Caco-2 (cell line): Measurements from ENCODE around the gene CPLX3. TPM values are rescaled to one million over a fixed set of nuclear protein-coding genes. Genes with fewer than 3 reads are reported as not detected.

Experiments used
- BruUV-seq: library from RNA; stranded (reverse); fragments of 400-500 nt; replicated peaks from 2 replicates; lab custom pipeline; 2021; lab: Mats Ljungman, UMichigan
- CTCF ChIA-PET: fragments of 300-600 bp; sonication (Branson Sonifier 250); formaldehyde crosslinking; loops from one replicate; lab custom pipeline; 2022; ENCODE audit warnings: antibody characterized with exemption; lab: Charles Lee
- POLR2A ChIA-PET: fragments of 300-600 bp; sonication (Branson Sonifier 250); formaldehyde crosslinking; loops from one replicate; lab custom pipeline; 2022; ENCODE audit warnings: antibody characterized with exemption; lab: Charles Lee
- DNase-seq, 2 experiments: peaks; one replicate each; pipeline versions ENCODE4 v3.0.0 to v3.0.0-alpha.2; 2020 to 2022
- H3K27me3 ChIP-seq: replicated peaks from 2 replicates; pipeline ENCODE4 v1.6.0; 2011; ENCODE audit warnings: low read length; ENCODE audit not compliant: control insufficient read depth, insufficient read depth
- H3K36me3 ChIP-seq: 2 replicates; pipeline ENCODE4 v1.5.1; 2011; ENCODE audit warnings: low read length; ENCODE audit not compliant: control insufficient read depth, insufficient read depth
- H3K4me1 ChIP-seq: fragments of 250-450 bp; sonication (Bioruptor Pico); 2 replicates; pipeline ENCODE4 v1.5.1; 2020; ENCODE audit warnings: mild to moderate bottlenecking
- H3K4me3 ChIP-seq: 2 replicates; pipeline ENCODE4 v1.5.1; 2011; ENCODE audit warnings: low read depth, mild to moderate bottlenecking, control low read depth, low read length
- H3K9me3 ChIP-seq: fragments of 250-450 bp; sonication (Bioruptor Pico); 2 replicates; pipeline ENCODE4 v1.5.1; 2020; ENCODE audit warnings: mild to moderate bottlenecking, moderate library complexity
- H3K27ac Mint-ChIP-seq: one replicate; pipeline ENCODE4 v1.8.0; 2022; ENCODE audit warnings: mixed read lengths; ENCODE audit not compliant: unreplicated experiment
- H3K27me3 Mint-ChIP-seq: one replicate; pipeline ENCODE4 v1.8.0; 2022; ENCODE audit warnings: mixed read lengths; ENCODE audit not compliant: insufficient read depth, unreplicated experiment
- H3K36me3 Mint-ChIP-seq: one replicate; pipeline ENCODE4 v1.8.0; 2022; ENCODE audit warnings: mild to moderate bottlenecking, mixed read lengths; ENCODE audit not compliant: insufficient read depth, unreplicated experiment
- H3K4me1 Mint-ChIP-seq: one replicate; pipeline ENCODE4 v1.8.0; 2022; ENCODE audit warnings: low read depth, mixed read lengths; ENCODE audit not compliant: unreplicated experiment
- H3K4me3 Mint-ChIP-seq: one replicate; pipeline ENCODE4 v1.8.0; 2022; ENCODE audit warnings: mild to moderate bottlenecking, moderate library complexity, mixed read lengths; ENCODE audit not compliant: unreplicated experiment
- H3K9me3 Mint-ChIP-seq: one replicate; pipeline ENCODE4 v1.8.0; 2022; ENCODE audit warnings: mixed read lengths; ENCODE audit not compliant: unreplicated experiment
- intact Hi-C: fragments of 100-400 bp; cut with micrococcal nuclease; formaldehyde crosslinking; loops from one replicate; pipeline ENCODE4 v1.10.0; 2022; ENCODE audit not compliant: unreplicated experiment
- total RNA-seq: library from RNA; stranded (reverse); gene quantifications from 2 replicates; pipeline ENCODE4 v1.2.3, GENCODE V29; 2022
- TF ChIP-seq, protein P1 (sequence below), 2 experiments: fragments of 200-600 bp in 1 of 2; IDR thresholded peaks; 1 replicate in 1 of 2; 2 replicates in 1 of 2; pipeline versions ENCODE4 v1.5.1 to v1.8.0; 2011 to 2022; ENCODE audit warnings: antibody characterized with exemption in 1 of 2, control low read depth in 1 of 2, inconsistent platforms in 1 of 2, low read depth in 1 of 2, low read length in 1 of 2, mild to moderate bottlenecking in 1 of 2, moderate library complexity in 1 of 2; ENCODE audit not compliant: insufficient read depth in 1 of 2, severe bottlenecking in 1 of 2, unreplicated experiment in 1 of 2

Gene CPLX3
- total RNA-seq, 1 experiment from 2014 or later, result not detected

GRCh38 chr15:74836846-74837245 is 10.4 kb downstream of the CPLX3 start:
- CTCF ChIA-PET, result interaction anchor here (0.6 kb wide), 1 partner anchor 20 kb away, joined by 3 read pairs; no protein-coding TSS in a partner anchor
- Histone ChIP-seq H3K9me3 (no peaks in the 10 kb centered on the region), H3K4me3 (no peak overlapping the region), H3K27me3 (no peaks in the 10 kb centered on the region), H3K36me3 (no peaks in the 10 kb centered on the region), H3K4me1 (no peaks in the 10 kb centered on the region)
- H3K27ac Mint-ChIP-seq, result no peak overlapping the region
- H3K27me3 Mint-ChIP-seq, result no peaks in the 10 kb centered on the region
- TF ChIP-seq, protein P1, sequence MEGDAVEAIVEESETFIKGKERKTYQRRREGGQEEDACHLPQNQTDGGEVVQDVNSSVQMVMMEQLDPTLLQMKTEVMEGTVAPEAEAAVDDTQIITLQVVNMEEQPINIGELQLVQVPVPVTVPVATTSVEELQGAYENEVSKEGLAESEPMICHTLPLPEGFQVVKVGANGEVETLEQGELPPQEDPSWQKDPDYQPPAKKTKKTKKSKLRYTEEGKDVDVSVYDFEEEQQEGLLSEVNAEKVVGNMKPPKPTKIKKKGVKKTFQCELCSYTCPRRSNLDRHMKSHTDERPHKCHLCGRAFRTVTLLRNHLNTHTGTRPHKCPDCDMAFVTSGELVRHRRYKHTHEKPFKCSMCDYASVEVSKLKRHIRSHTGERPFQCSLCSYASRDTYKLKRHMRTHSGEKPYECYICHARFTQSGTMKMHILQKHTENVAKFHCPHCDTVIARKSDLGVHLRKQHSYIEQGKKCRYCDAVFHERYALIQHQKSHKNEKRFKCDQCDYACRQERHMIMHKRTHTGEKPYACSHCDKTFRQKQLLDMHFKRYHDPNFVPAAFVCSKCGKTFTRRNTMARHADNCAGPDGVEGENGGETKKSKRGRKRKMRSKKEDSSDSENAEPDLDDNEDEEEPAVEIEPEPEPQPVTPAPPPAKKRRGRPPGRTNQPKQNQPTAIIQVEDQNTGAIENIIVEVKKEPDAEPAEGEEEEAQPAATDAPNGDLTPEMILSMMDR (IDR thresholded peaks at IDR 0.05; ENCODE audit: insufficient read depth in 1 of 2, low read depth in 1 of 2, low read length in 1 of 2, severe bottlenecking in 1 of 2, unreplicated experiment in 1 of 2), result no peak
- peaks cover 6% of the 10 kb centered on the region for H3K36me3 Mint-ChIP-seq
- no peak for DNase-seq
- no TSS peak for BruUV-seq
- no peaks in the 10 kb centered on the region for H3K9me3 Mint-ChIP-seq
- POLR2A ChIA-PET, result no interaction called here
- intact Hi-C loops, result no loop called here
- H3K4me1 Mint-ChIP-seq, result no peaks in the 10 kb centered on the region
- H3K4me3 Mint-ChIP-seq, result no peak overlapping the region

DNA sequence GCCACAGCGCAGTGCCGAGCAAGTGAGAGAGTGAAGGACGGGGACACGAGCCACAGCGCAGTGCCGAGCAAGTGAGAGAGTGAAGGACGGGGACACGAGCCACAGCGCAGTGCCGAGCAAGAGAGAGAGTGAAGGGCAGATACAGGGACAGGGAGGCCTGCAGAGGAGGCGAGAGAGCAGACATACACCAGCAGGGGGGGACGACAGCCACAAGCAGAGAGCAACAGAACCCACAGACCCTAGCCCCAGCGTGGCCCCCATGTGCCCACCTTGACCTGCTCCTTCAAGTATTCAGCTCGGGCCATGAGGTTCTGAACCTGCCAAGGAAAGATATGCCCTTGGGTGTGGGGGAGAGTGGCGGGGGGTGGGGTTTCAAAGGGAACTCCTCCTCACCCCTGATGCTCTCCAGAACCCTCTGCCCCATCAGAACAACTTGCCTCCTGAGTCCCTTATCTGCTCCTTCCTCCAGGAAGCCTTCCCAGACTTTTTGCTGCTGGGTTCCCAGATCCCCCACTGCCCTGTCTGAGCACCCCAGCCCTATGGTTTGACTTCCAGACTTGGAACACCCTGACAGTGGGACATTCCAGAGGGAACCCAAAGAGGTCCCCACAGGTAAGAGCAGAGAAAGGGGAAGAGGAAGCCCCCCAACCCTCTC is 11.2 kb downstream of the CPLX3 start:
- Histone ChIP-seq H3K9me3 (no peaks in the 10 kb centered on the region), H3K4me1 (0 out of 2 replicates have a peak, but pooled peaks cover 3% of the 10 kb centered on the region), H3K36me3 (no peaks in the 10 kb centered on the region), H3K27me3 (no peaks in the 10 kb centered on the region), H3K4me3 (no peak overlapping the region)
- ChIA-PET POLR2A (no interaction called here), CTCF (no interaction called here)
- Mint-ChIP-seq H3K27ac (no peak overlapping the region), H3K36me3 (peaks cover 11% of the 10 kb centered on the region), H3K27me3 (no peaks in the 10 kb centered on the region), H3K4me3 (no peak overlapping the region), H3K9me3 (no peaks in the 10 kb centered on the region), H3K4me1 (no peaks in the 10 kb centered on the region)
- intact Hi-C loops, result no loop called here
- no peak for DNase-seq
- no TSS peak for BruUV-seq
- TF ChIP-seq, protein P1 (IDR thresholded peaks at IDR 0.05; ENCODE audit: insufficient read depth in 1 of 2, low read depth in 1 of 2, low read length in 1 of 2, severe bottlenecking in 1 of 2, unreplicated experiment in 1 of 2), result no peak

DNA sequence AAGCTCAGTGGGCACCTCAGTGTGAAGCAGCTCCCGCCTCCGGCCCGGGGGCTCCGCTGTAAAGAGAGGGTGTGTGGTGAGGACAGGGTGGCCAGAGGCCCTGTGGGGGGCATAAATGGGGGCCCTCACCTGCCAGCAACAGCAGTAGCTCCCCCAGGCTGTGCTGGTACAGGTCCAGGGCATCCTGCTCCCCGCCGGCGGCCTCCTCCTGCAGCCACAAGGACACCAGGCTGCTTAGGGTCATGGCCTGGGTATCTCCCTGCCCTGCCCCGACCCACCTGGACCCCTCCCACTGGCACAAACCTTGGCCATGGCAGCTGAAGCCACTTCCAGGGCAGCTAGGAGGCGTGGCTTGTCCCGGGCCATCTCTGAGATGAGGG is 11.7 kb downstream of the CPLX3 start:
- Mint-ChIP-seq H3K36me3 (peaks cover 16% of the 10 kb centered on the region), H3K27me3 (no peaks in the 10 kb centered on the region), H3K27ac (no peak overlapping the region), H3K4me1 (no peaks in the 10 kb centered on the region), H3K4me3 (no peak overlapping the region), H3K9me3 (no peaks in the 10 kb centered on the region)
- TF ChIP-seq, protein P1 (IDR thresholded peaks at IDR 0.05; ENCODE audit: insufficient read depth in 1 of 2, low read depth in 1 of 2, low read length in 1 of 2, severe bottlenecking in 1 of 2, unreplicated experiment in 1 of 2), result no peak
- Histone ChIP-seq H3K36me3 (no peaks in the 10 kb centered on the region), H3K9me3 (no peaks in the 10 kb centered on the region), H3K4me3 (no peak overlapping the region), H3K27me3 (no peaks in the 10 kb centered on the region), H3K4me1 (0 out of 2 replicates have a peak, but pooled peaks cover 3% of the 10 kb centered on the region)
- ChIA-PET CTCF (no interaction called here), POLR2A (interaction anchor here (0.6 kb wide), 1 partner anchor 24 kb away, joined by 6 read pairs; no protein-coding TSS in a partner anchor)
- intact Hi-C loops, result no loop called here
- no TSS peak for BruUV-seq
- no peak for DNase-seq
